ENCODE results near the gene LRRC8D.

Gene LRRC8D

GRCh38 chr1:89953929-89954328 is 133.1 kb downstream of the LRRC8D start:
- TF ChIP-seq CTCF (conservative IDR thresholded peaks at IDR 0.05; ENCODE audit: low read depth, low read length) = no peak
- no peak overlapping the region for H3K4me3 ChIP-seq (ENCODE audit: low read length)
- DNase-seq (ENCODE audit: low read depth) = no peak

GRCh38 chr1:89954401-89954800 is 133.6 kb downstream of the LRRC8D start:
- DNase-seq (ENCODE audit: low read depth) = no peak
- H3K4me3 ChIP-seq (ENCODE audit: low read length) = no peak overlapping the region
- TF ChIP-seq CTCF (conservative IDR thresholded peaks at IDR 0.05; ENCODE audit: low read depth, low read length) = no peak

- DNase-seq (ENCODE audit: low read depth) = no peak
- no peak overlapping the region for H3K4me3 ChIP-seq (ENCODE audit: low read length)
- TF ChIP-seq CTCF (conservative IDR thresholded peaks at IDR 0.05; ENCODE audit: low read depth, low read length) = no peak
Measured at GRCh38 chr1:89955311-89956205, 134.7 kb downstream of the LRRC8D start.

- no peak overlapping the region for H3K4me3 ChIP-seq (ENCODE audit: low read length)
- TF ChIP-seq CTCF (conservative IDR thresholded peaks at IDR 0.05; ENCODE audit: low read depth, low read length) = no peak
- DNase-seq (ENCODE audit: low read depth) = no peak
Measured at GRCh38 chr1:89957107-89957506, 136.3 kb downstream of the LRRC8D start.

DNA sequence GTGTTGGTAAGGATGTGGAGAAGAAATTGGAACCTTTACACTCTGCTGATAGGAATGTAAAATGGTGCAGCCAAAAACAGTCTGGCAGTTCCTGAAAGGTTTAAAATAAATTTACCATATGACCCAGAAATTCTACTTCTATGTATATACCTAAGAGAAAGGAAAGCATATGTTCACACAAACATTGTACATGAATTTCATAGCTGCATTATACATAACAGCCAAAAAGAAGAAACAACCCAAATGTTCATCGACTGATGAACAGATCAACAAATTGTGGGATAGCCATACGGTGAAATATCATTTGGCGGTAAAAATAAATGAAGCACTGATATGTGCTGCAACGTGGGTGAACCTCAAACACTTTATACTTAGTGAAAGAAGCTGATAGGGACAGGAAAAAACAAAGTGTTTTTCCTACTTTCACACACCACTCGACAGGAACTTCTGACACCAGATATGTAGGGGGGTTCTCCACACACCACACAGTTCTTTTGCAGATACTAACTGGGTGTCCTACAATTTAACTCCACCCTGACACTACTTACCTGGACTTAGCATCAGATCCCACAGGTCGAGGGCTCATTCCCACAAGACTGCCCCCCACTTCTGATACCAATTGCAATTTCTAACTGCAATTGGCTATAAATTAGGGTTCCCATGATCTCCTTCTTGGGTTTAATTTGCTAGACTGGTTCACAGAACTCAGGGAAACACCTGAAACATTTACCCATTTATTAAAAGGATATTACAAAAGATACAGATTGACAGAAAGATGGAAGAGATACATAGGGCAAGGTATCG is 138.2 kb downstream of the LRRC8D start:
- DNase-seq (ENCODE audit: low read depth) = no peak
- no peak for TF ChIP-seq CTCF (conservative IDR thresholded peaks at IDR 0.05; ENCODE audit: low read depth, low read length)

GRCh38 chr1:89959719-89960118 is 138.9 kb downstream of the LRRC8D start:
- no peak for DNase-seq (ENCODE audit: low read depth)

More for the DNA sequence above, 138.2 kb downstream of the LRRC8D start:
- H3K4me3 ChIP-seq (ENCODE audit: low read length) = no peak overlapping the region

More at GRCh38 chr1:89959719-89960118, 138.9 kb downstream of the LRRC8D start:
- TF ChIP-seq CTCF (conservative IDR thresholded peaks at IDR 0.05; ENCODE audit: low read depth, low read length) = no peak
- no peak overlapping the region for H3K4me3 ChIP-seq (ENCODE audit: low read length)
